COLO829 (cell line): ENCODE results near the gene CLCN7.

Experiments
- DNase-seq: peaks from one replicate; pipeline ENCODE4 v3.0.0; 2012; ENCODE audit warnings: low spot score

CLCN7 gene

GRCh38 chr16:1474796-1475551, at the start of gene CLCN7:
Gene CLCN7, minus strand, starts transcription at chr16:1475028. Its CDS starts 54 bp downstream, at chr16:1474974.
- DNase-seq, result peak; percentile 90

DNA sequence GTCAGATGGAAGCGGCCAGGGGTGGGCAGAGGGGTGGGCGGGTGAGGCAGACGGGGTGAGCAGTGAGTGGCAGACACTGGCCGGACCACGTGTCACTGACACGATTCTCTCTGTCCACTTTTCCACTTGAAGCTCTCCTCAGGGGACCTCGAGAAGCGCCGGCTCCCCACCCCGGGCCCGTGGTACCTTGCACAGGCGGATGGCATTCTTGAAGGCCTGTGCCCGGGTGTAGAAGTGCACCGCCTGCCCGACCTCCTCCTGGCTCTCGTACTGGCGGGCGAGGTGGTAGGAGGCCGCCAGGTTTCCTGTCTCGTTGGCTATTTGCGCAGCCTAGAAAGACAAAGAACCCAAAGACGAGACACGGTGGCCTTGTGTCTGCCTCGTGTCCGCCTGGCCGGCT, 49.5 kb upstream of the CLCN7 start:
- DNase-seq, result no peak

- no peak for DNase-seq
Observed at GRCh38 chr16:1523581-1524245, 48.9 kb upstream of the CLCN7 start.

- DNase-seq, result no peak
Observed at GRCh38 chr16:1520461-1520860, 45.6 kb upstream of the CLCN7 start.

DNA sequence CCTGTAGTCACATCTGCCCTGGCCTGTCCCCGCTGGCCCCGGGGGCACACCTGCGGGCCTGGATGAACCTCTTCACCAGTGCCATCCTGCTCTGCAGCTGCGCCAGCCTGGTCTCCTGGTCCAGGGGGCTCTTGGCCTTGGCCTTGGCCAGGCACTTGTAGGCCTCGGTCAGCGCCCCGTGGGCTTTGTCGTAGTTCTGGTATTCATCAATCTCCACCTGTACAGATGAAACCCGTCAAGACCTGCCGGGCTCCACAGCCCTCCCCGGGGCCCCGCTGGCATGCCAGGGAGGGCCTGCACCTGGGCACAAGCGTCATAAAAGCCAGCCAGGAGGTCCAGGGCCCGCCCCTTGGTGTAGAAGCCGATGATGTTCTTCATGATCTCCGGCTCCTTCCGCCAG, 45.0 kb upstream of the CLCN7 start:
- no peak for DNase-seq

- no peak for DNase-seq
Observed at GRCh38 chr16:1518626-1519135, 43.9 kb upstream of the CLCN7 start.

- no peak for DNase-seq
Observed at GRCh38 chr16:1514507-1514906, 39.7 kb upstream of the CLCN7 start.

DNA sequence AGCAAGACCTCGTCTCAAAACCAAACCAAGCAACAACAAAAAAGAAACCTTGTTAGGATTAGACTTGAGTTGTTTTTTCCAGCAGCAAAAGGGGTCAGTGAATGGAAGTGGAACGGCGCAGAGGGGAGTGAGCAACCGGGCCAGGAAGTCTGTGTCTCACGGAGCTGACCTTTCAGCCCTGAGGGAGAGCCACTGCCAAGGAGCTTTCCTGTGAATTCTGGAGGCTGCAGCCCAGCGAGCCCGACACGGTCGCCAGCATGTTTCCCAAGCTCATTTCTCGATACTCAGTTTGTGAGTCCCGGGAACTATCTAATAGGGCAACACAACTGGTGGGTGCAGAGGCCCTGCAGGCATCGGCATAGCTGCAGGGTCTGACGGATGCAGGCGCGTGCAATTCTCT, 37.9 kb upstream of the CLCN7 start:
- no peak for DNase-seq

DNA sequence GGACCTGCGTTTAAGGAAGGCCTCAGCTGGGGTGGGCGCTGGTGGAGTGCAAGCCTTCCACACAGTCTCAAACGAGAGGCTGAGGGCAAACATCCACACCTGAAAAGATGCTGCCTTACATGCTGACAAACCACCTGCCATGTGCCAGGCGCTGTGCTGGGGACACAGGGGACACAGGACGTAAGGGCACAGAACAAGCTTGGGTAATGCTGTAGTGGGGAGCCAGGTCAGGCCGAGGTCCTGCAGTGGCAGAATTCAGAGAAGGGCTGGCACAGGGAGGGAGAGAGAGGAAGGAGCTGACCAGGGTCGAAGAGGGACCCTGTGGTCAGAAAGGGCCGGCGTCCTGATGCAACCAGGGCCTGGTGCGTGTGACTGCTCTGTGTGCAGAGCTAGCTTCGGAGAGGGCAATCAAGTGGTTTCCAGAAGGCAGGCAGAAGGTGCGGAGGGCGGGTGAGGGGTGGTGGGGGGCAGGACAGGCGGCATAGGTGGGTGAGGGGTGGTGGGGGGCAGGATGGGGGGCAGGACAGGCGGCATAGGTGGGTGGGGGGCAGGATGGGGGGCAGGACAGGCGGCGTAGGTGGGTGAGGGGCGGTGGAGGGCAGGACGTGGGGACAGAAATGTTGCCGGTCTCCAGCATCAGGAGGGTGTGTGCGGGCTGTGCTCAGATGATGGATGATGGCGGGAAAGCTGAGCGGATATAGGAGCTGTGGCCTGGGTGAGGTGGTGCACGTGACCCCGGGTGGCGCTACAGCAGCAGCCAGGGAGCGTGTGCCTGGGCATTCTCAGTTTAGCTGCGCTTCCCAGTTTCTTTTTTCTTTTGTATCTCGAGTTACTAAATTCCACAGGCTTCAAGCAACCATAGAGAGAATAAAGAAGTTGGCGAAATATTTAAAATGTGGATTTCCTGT, 37.1 kb upstream of the CLCN7 start:
- DNase-seq, result no peak

DNA sequence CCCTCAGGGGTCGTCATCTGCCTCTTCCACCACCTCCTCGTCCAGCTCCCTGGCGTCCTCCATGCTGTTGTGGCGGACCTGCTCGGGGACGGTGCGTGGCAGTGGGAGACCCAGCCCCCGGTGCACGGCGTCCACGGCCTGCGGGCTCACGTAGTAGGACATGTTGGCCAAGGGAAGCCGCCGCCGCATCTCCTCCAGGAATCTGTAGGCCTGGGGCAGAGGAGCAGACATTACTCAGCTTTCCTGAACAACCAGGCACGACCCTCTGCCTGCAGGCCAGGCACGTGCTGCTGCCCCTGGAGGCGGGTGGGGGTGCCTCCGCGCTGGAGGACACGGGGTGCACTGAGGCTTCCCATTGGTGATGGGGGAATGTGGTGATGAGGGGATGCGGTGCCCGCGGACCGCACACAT, 36.1 kb upstream of the CLCN7 start:
- no peak for DNase-seq

DNA sequence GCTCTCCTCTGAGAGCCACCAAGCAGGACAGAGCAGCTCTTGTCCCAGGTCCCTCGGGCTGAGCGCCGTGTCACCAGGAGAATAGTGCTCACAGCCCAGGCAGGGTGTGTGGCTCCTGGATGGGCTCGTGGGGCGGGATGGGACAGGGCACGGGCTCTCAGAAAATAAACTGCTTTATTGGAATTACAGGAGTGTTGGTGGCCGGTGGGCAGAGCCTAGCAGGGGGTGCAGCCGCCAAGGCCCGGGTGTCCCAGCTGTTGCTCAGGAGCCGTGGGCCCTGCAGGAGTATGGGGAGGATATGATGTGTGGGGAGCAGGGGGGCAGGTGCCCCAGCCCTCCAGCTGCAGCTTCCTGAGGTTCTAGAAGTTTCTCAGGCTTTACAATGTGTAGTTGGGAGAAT, 35.4 kb upstream of the CLCN7 start:
- no peak for DNase-seq

GRCh38 chr16:1509307-1510221, 34.7 kb upstream of the CLCN7 start:
- no peak for DNase-seq

DNA sequence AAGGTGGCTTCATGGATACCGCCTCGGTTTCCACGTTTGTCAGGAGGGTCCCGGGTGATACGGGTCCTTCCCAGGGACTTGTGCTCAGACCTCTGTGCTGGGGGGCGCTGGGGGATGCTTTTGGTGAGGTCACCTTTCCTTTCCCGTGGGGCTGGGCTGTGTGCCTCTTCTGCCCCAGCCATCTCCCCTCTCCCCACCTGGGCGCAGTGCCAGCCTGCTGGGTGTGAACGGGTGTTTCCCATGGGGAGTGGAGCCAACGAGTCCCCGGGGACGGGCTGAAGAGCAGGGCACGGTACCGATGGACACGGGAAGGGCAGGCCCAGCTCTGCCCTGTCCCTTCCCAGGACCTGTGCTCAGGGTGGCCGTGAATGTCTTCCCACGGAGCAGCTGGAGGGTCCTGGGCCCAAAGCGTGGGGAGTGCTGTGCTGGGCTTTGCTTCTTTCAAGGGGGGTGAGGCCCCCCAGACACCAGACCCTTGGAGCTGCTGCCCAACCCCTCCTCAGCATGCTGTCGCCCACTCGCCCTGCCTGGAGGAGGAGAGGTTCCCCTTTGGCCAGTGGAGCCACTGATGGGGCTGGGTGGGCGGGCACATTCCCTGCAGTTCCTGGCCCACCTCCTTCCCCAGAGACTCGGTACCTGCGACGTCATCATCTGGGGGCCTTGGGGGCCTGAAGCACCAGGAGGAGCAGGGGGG, 33.8 kb upstream of the CLCN7 start:
- no peak for DNase-seq

- no peak for DNase-seq
Observed at GRCh38 chr16:1506494-1507213, 31.8 kb upstream of the CLCN7 start.

DNA sequence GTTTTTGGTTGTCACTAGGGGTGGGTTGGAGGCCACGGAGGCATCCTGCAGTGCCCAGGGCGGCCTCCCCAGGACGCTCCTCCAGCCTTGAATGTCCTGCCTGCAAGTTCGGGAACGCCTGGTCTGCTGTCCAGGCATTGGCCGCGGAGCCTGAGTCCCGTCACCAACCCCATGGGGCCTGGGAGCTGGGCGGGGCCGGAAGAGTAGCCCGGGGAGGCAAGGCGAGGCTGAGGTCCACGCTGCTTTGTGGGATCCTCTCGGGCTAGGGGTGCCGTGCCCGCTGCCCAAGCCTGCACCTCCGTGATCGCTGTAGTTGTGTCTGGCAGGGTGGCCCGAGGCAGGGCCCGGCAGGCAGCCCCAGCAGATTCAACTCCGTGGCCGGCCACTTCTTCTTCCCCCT, 31.1 kb upstream of the CLCN7 start:
- no peak for DNase-seq

- no peak for DNase-seq
Observed at GRCh38 chr16:1505073-1505844, 30.4 kb upstream of the CLCN7 start.

DNA sequence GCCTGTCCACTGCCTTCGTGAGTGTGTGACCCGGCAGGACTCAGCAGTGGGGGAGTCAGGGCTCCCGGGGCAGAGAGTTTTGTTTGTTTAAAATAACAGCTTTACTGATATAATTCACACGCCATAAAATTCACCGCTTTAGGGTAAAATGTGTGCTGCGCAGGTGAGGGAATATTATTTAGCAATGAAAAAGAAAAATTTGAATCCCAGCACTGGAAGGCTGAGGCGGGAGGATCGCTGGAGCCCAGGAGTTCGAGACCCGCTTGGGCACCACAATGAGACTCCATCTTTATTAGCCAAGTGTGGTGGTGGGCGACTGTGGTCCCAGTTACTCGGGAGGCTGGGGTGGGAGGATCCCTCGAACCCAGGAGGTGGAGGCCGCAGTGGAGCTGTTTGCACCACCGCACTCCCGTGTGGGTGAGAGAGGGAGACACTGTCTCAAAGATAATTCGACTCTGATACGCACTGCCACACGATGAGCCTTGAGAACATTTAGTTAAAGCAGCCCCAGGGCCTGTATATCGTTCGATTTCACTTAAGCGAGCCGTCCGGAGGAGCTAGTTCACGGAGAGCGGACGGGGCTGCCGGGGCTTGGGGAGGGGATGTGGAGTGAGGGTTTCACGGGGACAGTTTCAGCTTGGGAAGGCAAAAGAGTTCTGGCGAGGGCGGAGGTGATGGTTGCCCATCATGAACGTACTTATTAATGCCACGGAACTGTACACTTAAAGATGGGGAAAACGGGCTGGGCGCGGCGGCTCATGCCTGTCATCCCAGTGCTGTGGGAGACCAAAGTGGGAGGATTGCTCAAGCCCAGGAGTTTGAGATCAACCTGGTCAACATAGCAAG, 28.5 kb upstream of the CLCN7 start:
- DNase-seq, result no peak
